ENCODE data around the gene VAMP1.

Gene VAMP1

DNA sequence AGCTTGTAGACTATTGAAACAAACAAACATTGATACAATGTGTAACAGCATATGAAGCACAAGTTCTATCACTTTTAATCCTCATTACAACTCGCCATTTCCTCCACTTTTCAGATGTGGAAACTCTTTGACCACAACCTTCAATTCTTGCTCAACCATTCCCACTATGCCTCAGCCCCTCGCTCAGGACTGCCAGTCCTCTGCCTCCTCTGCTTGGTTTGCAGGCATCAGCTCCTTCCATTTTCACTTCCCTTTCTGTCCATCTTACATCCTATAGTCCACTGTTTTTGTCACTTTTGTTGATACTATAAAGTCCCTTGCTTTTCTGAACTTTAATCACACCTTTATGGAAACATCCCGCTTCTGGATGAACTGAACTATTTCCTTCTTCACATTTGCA is 53.9 kb downstream of the VAMP1 start:
- Histone ChIP-seq H3K4me3 (no peak overlapping the region), H3K27ac (peak overlapping the region in 1 of 2 donors; percentile 27)
- DNase-seq (ENCODE audit: low spot score) = no peak
- TF ChIP-seq, protein P1, sequence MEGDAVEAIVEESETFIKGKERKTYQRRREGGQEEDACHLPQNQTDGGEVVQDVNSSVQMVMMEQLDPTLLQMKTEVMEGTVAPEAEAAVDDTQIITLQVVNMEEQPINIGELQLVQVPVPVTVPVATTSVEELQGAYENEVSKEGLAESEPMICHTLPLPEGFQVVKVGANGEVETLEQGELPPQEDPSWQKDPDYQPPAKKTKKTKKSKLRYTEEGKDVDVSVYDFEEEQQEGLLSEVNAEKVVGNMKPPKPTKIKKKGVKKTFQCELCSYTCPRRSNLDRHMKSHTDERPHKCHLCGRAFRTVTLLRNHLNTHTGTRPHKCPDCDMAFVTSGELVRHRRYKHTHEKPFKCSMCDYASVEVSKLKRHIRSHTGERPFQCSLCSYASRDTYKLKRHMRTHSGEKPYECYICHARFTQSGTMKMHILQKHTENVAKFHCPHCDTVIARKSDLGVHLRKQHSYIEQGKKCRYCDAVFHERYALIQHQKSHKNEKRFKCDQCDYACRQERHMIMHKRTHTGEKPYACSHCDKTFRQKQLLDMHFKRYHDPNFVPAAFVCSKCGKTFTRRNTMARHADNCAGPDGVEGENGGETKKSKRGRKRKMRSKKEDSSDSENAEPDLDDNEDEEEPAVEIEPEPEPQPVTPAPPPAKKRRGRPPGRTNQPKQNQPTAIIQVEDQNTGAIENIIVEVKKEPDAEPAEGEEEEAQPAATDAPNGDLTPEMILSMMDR (IDR thresholded peaks at IDR 0.05) = no peak
